Activated gamma-delta T cell (primary cell): ENCODE data around the gene TERT.
"Not testable (repeated sequence)": the region's sequence is repeated elsewhere in the genome, so short reads cannot be mapped to it uniquely, and the experiment has no call there.

Experiments used
- DNase-seq: peaks from one replicate; lab custom pipeline; 2025; lab: John Stamatoyannopoulos, UW
- total RNA-seq, 2 donors: gene quantifications; one replicate each; lab custom pipeline; 2026; lab: John Stamatoyannopoulos, UW

The TERT gene
- 0.04 to 0.10 reads per million in 2 donors for total RNA-seq

DNA sequence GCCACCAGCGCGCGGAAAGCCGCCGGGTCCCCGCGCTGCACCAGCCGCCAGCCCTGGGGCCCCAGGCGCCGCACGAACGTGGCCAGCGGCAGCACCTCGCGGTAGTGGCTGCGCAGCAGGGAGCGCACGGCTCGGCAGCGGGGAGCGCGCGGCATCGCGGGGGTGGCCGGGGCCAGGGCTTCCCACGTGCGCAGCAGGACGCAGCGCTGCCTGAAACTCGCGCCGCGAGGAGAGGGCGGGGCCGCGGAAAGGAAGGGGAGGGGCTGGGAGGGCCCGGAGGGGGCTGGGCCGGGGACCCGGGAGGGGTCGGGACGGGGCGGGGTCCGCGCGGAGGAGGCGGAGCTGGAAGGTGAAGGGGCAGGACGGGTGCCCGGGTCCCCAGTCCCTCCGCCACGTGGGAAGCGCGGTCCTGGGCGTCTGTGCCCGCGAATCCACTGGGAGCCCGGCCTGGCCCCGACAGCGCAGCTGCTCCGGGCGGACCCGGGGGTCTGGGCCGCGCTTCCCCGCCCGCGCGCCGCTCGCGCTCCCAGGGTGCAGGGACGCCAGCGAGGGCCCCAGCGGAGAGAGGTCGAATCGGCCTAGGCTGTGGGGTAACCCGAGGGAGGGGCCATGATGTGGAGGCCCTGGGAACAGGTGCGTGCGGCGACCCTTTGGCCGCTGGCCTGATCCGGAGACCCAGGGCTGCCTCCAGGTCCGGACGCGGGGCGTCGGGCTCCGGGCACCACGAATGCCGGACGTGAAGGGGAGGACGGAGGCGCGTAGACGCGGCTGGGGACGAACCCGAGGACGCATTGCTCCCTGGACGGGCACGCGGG lies at the start of gene TERT:
Gene TERT (minus strand): TSS at position 234 of the 815 bp plus-strand sequence. CDS start 79 bp downstream, at position 155.
- DNase-seq = peak; percentile 15

DNA sequence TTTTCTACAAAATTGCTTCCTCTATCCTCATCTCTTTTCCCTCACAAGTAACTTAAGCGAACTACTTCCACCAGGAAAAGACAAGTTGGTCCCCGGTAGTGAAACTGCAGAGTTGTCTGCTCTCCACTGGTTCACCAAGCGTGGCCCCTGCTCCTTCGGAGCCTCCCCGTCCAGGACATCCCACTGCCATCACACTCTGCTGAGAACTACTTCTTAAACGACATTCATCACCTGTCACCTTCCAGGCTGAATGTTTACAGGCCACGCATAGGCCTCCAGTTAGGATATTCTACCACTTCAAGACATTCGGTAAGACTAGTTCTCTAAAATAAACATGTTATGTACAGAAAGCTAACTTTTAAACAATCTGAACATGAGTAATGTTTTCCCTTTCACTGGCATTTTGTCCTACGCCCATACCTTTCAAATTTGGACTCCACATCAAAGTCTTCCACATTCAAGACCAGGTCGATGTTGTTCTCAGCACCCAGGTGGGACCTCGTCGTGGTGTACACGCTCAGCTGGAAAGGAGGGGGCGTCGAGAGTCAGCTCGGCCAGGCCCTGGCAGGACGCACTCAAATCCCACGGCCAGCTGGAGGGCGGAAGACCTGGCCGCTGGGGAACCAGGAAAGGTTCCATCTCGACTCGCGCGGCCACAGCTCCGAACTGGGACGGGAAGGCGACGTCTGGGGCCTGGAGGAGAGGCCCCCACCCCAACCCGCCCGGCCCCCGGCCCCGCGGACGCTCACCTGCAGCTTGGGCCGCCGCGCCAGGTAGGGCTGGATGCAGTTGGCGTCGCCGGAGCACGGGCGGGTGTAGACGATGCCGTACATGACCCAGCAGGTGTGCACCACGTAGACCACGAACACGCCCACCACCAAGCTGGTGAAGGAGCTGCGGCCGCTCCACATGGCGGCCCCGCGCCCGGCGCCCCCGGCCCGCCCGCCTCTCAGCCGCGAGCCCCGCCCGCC lies 49.3 kb upstream of the TERT start:
- peak; percentile 37 for DNase-seq

- no peak for DNase-seq
These were observed 48.5 kb upstream of the TERT start for GRCh38 chr5:1343315-1343751.

GRCh38 chr5:1342711-1343110 lies 47.8 kb upstream of the TERT start:
- not testable (repeated sequence) for DNase-seq

- no peak for DNase-seq
These were observed 47.4 kb upstream of the TERT start for GRCh38 chr5:1342268-1342667.

DNA sequence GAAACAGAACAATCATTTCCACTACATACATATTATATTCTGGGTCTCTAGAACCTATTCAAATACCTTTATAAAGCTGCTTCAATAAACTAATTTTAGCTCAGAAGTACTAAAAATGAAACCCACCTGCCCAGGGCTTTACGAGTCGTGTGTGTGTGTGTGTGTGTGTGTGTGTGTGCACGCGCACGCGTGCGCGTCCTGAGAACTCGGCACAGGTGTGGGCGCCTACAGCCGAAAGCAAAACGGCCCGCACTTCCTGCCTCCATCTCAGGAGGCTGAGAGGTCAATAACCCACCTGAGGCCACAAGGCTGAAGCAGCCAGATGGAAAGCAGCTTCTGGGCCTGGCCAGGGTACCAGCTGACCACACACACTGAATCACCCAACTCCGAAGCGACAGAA lies 47.0 kb upstream of the TERT start:
- no peak for DNase-seq

DNA sequence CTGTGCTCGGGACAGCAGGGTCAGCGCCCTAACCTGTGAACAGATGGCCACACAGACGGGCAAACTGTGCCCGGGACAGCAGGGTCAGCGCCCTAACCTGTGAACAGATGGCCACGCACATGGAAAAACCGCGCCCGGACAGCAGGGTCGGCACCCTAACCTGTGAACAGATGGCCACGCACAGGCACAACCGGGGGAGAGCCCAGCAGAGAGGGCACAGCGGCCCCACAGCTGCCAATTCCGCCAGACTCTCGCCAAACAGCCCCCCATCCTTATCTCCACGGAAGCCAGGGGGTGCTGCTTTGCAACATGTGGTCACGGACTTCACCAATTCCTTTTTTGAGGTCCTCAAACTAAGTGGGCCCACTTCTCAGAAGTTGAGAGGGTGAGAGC lies 44.9 kb upstream of the TERT start:
- not testable (repeated sequence) for DNase-seq

DNA sequence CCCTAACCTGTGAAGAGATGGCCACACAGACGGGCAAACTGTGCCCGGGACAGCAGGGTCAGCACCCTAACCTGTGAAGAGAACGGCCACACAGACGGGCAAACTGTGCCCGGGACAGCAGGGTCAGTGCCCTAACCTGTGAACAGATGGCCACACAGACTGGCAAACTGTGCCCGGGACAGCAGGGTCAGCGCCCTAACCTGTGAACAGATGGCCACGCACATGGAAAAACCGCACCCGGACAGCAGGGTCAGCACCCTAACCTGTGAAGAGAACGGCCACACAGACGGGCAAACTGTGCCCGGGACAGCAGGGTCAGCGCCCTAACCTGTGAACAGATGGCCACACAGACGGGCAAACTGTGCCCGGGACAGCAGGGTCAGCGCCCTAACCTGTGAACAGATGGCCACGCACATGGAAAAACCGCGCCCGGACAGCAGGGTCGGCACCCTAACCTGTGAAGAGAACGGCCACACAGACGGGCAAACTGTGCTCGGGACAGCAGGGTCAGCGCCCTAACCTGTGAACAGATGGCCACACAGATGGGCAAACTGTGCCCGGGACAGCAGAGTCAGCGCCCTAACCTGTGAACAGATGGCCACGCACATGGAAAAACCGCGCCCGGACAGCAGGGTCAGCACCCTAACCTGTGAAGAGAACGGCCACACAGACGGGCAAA lies 44.4 kb upstream of the TERT start:
- DNase-seq = not testable (repeated sequence)

DNA sequence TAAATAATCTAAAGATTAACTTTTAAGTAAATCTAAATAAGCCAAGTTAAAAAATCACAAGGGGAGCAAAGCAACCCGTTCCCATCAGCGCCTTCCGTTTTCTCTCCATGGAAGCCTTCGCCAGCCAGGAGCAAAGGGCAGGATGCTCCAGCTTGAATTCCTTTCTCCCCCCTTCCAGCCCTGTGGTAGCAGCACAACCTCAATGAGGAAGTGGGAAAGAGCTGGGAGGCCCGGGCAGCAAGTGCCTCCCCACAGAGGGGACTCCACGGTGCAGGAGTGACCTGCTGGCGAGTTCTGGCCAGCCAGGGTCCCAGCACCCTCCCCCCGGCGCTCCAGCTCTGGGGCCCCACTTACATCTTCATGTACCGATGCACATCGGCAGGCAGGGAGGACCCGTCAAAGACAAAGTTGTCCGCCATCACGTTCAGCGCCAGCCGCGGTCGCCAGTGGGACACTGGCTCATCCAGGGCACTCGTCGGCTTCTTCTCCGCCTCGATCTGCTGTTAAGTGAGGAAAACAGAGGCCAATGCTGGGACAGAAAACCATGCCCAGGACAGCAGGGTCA lies 43.7 kb upstream of the TERT start:
- DNase-seq = no peak

DNA sequence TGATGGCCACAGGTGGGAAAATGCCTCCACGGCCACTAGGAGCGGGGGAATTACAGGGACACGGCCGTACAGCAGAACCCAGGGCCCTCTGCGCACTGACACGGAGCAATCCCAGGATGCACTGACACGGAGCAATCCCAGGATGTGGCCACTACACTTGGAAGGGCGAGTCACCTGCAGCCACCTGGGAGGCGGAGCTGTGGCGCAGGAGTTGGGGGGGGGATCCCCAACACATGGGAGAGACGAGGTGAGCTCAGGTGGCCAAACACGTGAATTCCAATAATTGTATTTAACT lies 43.3 kb upstream of the TERT start:
- DNase-seq = no peak

DNA sequence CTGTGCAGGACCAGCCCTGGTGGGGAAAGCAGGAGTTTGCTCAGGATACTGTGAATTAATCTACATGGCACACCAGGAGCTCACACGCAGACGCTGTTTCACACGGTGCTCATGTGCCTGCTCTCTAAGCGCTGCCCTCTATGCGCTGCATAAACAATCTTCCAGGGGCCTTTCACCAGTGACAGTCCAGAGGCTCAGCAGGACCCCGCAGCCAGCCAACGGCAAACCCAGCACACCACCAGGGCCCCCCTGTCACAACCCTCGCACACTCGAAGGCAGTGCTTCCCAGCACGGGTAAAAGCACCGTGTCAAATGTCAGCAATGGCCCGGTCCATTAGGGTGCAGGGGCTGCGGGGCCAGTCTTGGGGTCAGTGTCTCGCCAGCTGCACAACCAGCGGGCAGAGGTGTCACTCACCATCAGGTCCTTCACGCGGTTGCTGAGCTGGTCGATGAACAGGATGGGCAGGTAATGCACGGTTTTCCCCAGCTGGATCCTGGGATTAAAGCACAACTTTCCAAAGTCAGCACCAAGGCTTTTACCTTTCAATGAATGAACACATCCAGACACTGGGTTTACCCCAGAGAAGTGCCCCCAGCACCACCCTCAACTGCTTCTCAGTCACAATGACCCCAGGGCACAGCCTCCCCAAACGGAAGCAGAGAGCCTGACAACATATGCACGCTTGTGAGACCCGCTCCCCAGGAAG lies 42.8 kb upstream of the TERT start:
- DNase-seq = no peak

DNA sequence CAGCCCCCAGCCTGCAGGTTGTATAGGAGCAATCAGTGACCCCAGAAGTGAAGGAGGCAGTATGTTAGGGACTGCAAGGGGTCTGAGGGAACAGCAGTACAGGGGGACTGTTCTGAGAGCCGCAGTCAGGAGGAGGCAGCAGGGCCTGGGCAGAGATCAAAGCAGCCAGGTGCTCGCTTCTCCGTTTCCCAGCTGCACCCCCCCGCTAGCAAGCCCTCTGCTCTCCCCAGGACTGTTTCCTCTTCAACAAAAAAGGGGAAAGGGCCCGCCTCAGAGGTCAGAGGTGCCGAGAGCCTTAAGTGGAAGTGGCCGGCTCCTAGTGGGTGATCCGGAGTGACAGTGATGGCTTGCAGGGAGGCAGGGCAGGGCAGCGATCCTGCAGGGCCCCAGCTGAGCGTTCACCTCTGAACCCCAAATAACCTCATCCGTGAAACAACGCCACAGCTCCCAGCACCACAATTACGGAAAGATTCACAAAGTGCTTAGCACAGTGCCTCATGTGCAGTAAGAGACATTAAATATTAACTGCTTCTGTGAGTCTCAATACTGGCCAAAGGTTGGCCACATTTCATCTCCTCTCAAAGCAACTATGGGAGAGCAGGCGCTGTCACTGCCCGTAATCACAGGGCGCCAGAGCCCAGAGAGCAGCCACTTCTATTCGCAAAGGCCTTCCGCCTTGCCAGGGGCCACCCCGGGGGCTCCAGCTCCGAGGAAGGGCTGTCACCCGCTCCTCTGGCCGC lies 42.1 kb upstream of the TERT start:
- no peak for DNase-seq

- DNase-seq = no peak
These were observed 41.3 kb upstream of the TERT start for GRCh38 chr5:1336106-1336561.

DNA sequence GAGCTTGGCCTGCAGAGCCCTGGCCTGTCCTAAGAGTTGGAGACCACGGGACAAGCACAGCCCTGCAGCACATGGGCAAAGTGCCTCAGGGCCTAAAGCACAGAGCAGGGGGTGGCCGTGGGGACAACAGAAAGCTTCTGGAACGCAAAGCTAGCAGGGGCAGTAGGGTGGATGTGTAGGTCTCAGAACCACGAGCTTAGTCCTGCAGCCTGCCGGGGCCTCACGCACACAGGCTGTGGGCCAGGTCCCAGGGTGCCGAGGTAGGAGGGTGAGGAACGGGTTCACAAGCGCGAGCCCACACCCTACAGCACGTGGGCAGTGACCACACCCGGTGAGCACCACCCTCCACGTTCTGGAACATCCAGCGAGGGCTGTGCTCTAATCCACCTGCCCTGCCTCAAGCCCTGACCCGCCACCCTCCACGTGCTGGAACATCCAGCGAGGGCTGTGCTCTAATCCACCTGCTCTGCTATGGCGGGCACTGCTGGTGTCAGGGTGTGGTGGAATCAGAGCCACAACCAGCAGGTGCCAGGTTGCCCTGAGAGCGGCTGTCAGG lies 40.8 kb upstream of the TERT start:
- DNase-seq = no peak

DNA sequence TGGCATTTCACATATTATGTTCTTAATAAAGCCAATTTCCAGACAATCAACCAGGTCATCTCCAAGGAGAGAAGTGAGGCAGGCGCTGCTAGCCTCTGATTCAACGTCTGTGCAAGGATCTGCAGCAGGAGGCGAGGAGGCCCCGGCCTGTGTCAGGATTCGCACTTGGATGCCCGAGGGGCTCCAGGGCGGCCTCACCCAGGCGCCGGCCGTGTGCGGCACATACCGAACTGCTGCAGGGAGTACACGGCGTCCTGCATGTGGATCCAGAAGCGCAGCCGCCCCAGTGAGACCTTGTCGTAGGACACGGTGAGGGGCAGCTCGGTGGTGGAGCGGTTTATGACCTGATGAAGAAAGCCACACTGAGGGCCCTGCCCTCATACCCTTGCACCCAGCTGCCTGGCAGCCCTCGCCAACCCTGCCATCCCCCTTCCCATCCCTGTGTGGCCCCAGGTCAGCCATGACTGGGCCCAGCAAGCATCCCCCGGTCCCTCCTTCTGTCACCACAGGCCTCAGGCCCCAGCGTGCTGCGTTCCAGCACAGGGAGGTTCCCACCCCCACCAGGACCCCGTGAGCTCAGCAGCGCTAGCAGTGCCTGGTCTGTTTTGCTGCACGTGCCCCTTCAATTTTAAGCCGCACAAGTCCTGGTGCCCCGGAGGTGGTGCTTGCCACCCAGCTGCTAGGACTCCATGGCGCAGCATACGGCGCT lies 40.1 kb upstream of the TERT start:
- no peak for DNase-seq

GRCh38 chr5:1333986-1334385 lies 39.1 kb upstream of the TERT start:
- DNase-seq = no peak

- DNase-seq = not testable (repeated sequence)
These were observed 38.4 kb upstream of the TERT start for GRCh38 chr5:1333286-1333685.

- no peak for DNase-seq
These were observed 37.7 kb upstream of the TERT start for GRCh38 chr5:1332461-1333001.

- DNase-seq = no peak
These were observed 37.1 kb upstream of the TERT start for GRCh38 chr5:1331861-1332405.
